ENCODE measurements around the gene SEMA3F.

- TF ChIP-seq CTCF (conservative IDR thresholded peaks at IDR 0.05; ENCODE audit: low read depth, low read length) (no peak), EZH2 (IDR thresholded peaks at IDR 0.05; ENCODE audit: borderline replicate concordance, low read depth, low read length, poor library complexity, severe bottlenecking) (no peak)
Measured at GRCh38 chr3:50118237-50118636, 36.9 kb upstream of the SEMA3F start.

Data from A673 (cell line).